K562 (cell line): ENCODE measurements around the gene OLFML2A. TPM values are rescaled to one million over a fixed set of nuclear protein-coding genes. Genes with fewer than 3 reads are reported as not detected.

Experiments
- ARID1B ChIP-seq: fragments of 450-650 bp; IDR thresholded peaks from 2 replicates; pipeline ENCODE4 v1.6.1; 2016; ENCODE audit warnings: antibody characterized with exemption, mild to moderate bottlenecking, inconsistent platforms
- ASH1L ChIP-seq: fragments of 450-650 bp; IDR thresholded peaks from 2 replicates; pipeline ENCODE4 v1.6.1; 2018; ENCODE audit warnings: borderline replicate concordance, mild to moderate bottlenecking, low read depth; ENCODE audit not compliant: partially characterized antibody
- CREB1 ChIP-seq, 2 experiments: sonication (generic) in 1 of 2; formaldehyde crosslinking in 1 of 2; IDR thresholded peaks; 2 replicates each; pipeline versions ENCODE4 v1.6.1 to v1.8.0; 2012 to 2022; ENCODE audit warnings: inconsistent platforms in 1 of 2, mild to moderate bottlenecking in 1 of 2, missing genetic modification reagents in 1 of 2, moderate library complexity in 1 of 2
- E2F4 ChIP-seq: sonication (generic); formaldehyde crosslinking; IDR thresholded peaks from 2 replicates; pipeline ENCODE4 v1.8.0; 2022; ENCODE audit warnings: mild to moderate bottlenecking, low read depth, missing genetic modification reagents
- FOXM1 ChIP-seq, 2 experiments: fragments of 450-650 bp in 1 of 2; sonication (generic) in 1 of 2; formaldehyde crosslinking in 1 of 2; IDR thresholded peaks; 2 replicates each; pipeline versions ENCODE4 v1.6.1 to v1.9.0; 2017 to 2022; ENCODE audit warnings: low read depth in 2 of 2, mild to moderate bottlenecking in 2 of 2, missing genetic modification reagents in 1 of 2, moderate library complexity in 1 of 2
- GABPA ChIP-seq: fragments of 200-800 bp; sonication (Bioruptor generic); conservative IDR thresholded peaks from 2 replicates; pipeline ENCODE4 v1.6.1; 2016; ENCODE audit warnings: low read depth, missing genetic modification characterization, missing compliant biosample characterization
- HOXB6 ChIP-seq: fragments of 250-450 bp; sonication (Bioruptor Pico); IDR thresholded peaks from 2 replicates; pipeline ENCODE4 v1.5.1; 2022; ENCODE audit warnings: mild to moderate bottlenecking, borderline replicate concordance
- JUN ChIP-seq, 2 experiments: sonication (generic) in 1 of 2; formaldehyde crosslinking in 1 of 2; IDR thresholded peaks; 2 replicates each; pipeline versions ENCODE4 v1.6.1 to v1.8.0; 2012 to 2022; ENCODE audit warnings: borderline replicate concordance in 2 of 2, mild to moderate bottlenecking in 2 of 2, improper control_type of control experiment in 1 of 2, low read depth in 1 of 2, low read length in 1 of 2, missing genetic modification reagents in 1 of 2
- KDM5B ChIP-seq: fragments of 200-600 bp; sonication (generic); IDR thresholded peaks from 2 replicates; pipeline ENCODE4 v1.6.1; 2012; ENCODE audit warnings: low read depth, mild to moderate bottlenecking, moderate library complexity, low read length, control low read depth, inconsistent platforms; ENCODE audit not compliant: insufficient replicate concordance
- MECOM ChIP-seq: fragments of 250-450 bp; sonication (Bioruptor Pico); IDR thresholded peaks from 2 replicates; pipeline ENCODE4 v1.8.0; 2022; ENCODE audit warnings: inconsistent platforms
- MYBL2 ChIP-seq, 2 experiments: fragments of 450-650 bp in 1 of 2; sonication (generic) in 1 of 2; formaldehyde crosslinking in 1 of 2; IDR thresholded peaks; 2 replicates each; pipeline versions ENCODE4 v1.6.1 to v1.8.1; 2017 to 2022; ENCODE audit warnings: borderline replicate concordance in 1 of 2, inconsistent platforms in 1 of 2, low read depth in 1 of 2, mild to moderate bottlenecking in 1 of 2, missing genetic modification reagents in 1 of 2, moderate library complexity in 1 of 2
- MYC ChIP-seq, 2 experiments: fragments of 250-450 bp in 1 of 2; sonication (Bioruptor Pico) in 1 of 2; IDR thresholded peaks; 2 replicates each; pipeline versions ENCODE4 v1.5.1 to v1.6.1; 2012 to 2021; ENCODE audit warnings: low read depth in 2 of 2, borderline replicate concordance in 1 of 2, improper control_type of control experiment in 1 of 2, low read length in 1 of 2, mild to moderate bottlenecking in 1 of 2, moderate library complexity in 1 of 2
- NR1H2 ChIP-seq: sonication (generic); formaldehyde crosslinking; IDR thresholded peaks from 2 replicates; pipeline ENCODE4 v1.4.0; 2020; ENCODE audit warnings: mild to moderate bottlenecking, missing genetic modification reagents
- PHB ChIP-seq: fragments of 250-450 bp; sonication (Bioruptor Pico); IDR thresholded peaks from 2 replicates; pipeline ENCODE4 v1.5.0; 2021
- PHB2 ChIP-seq: fragments of 450-650 bp; IDR thresholded peaks from 2 replicates; pipeline ENCODE4 v1.6.1; 2017; ENCODE audit warnings: low read depth
- PRMT5 ChIP-seq: sonication (generic); formaldehyde crosslinking; IDR thresholded peaks from 2 replicates; pipeline ENCODE4 v1.5.0; 2020; ENCODE audit warnings: missing genetic modification reagents
- PYGO2 ChIP-seq: fragments of 450-650 bp; IDR thresholded peaks from 2 replicates; pipeline ENCODE4 v1.6.1; 2016; ENCODE audit warnings: mild to moderate bottlenecking, missing genetic modification characterization, moderate library complexity, missing compliant biosample characterization
- SRSF7 ChIP-seq: fragments of 200-400 bp; formaldehyde crosslinking; optimal IDR thresholded peaks from 2 replicates; pipeline ENCODE3; 2017; ENCODE audit warnings: mild to moderate bottlenecking, low read depth, low read length
- SRSF9 ChIP-seq: fragments of 200-400 bp; formaldehyde crosslinking; IDR thresholded peaks from 2 replicates; pipeline ENCODE4 v1.6.1; 2017; ENCODE audit warnings: low read depth, low read length, borderline replicate concordance
- TAF1 ChIP-seq: IDR thresholded peaks from 2 replicates; pipeline ENCODE4 v1.6.1; 2011; ENCODE audit warnings: mild to moderate bottlenecking, low read length, moderate library complexity; ENCODE audit not compliant: insufficient read depth, control insufficient read depth, severe bottlenecking; ENCODE audit errors: extremely low read depth
- TEAD4 ChIP-seq, 2 experiments: sonication (generic) in 1 of 2; formaldehyde crosslinking in 1 of 2; IDR thresholded peaks; 2 replicates each; pipeline versions ENCODE4 v1.6.1 to v1.8.0; 2012 to 2022; ENCODE audit warnings: borderline replicate concordance in 1 of 2, inconsistent platforms in 1 of 2, low read length in 1 of 2, mild to moderate bottlenecking in 1 of 2, missing genetic modification reagents in 1 of 2
- ZBTB8A ChIP-seq: fragments of 450-650 bp; IDR thresholded peaks from 2 replicates; pipeline ENCODE4 v1.6.1; 2018; ENCODE audit warnings: mild to moderate bottlenecking, moderate library complexity; ENCODE audit not compliant: partially characterized antibody
- ZNF274 ChIP-seq: IDR thresholded peaks from 2 replicates; pipeline ENCODE4 v1.6.1; 2011; ENCODE audit warnings: low read depth, mild to moderate bottlenecking, low read length, moderate library complexity, borderline replicate concordance
- ZSCAN29 ChIP-seq: fragments of 450-650 bp; IDR thresholded peaks from 2 replicates; pipeline ENCODE4 v1.6.1; 2017
- polyA plus RNA-seq, 8 experiments: library from polyadenylated mRNA; depleted of rRNA in 4 of 8; stranded (reverse) in 5 of 8; unstranded in 3 of 8; fragments of >200 nt; fragmentation: Nextera tagmentation in 2 of 8; fragmentation: Illumina TruSeq in 1 of 8; extraction: Ambion mirVana in 2 of 8; extraction: Trizol in 1 of 8; gene quantifications; 2 replicates each; pipeline versions ENCODE4 v1.2.1 to v1.2.3, GENCODE V29; 2011 to 2014; ENCODE audit warnings: inconsistent platforms in 1 of 8, missing spikeins in 1 of 8
- total RNA-seq, 7 experiments: library from RNA; depleted of rRNA in 6 of 7; stranded (reverse); fragments of >200 nt in 6 of 7; fragmentation: Illumina TruSeq in 2 of 7; extraction: Trizol in 2 of 7; gene quantifications; 2 replicates each; pipeline versions ENCODE4 v1.2.1 to v1.2.3, GENCODE V29; 2011 to 2021; ENCODE audit warnings: low replicate concordance in 1 of 7

Gene OLFML2A
- total and polyA plus RNA-seq, 9 of the 15 experiments (the other 6 are each of a cell fraction or from before 2014, with no cell fraction given), result 0.16 TPM; not detected in 8

GRCh38 chr9:124861342-124862229 is 84.7 kb downstream of the OLFML2A start, which contains the start of the genes ARPC5L and RPL35 (continued):
- TF ChIP-seq PYGO2 (tag) (no peak), PRMT5 (CRISPR knock-in tag) (no peak), KDM5B (peak; percentile 89), PHB2 (no peak), ZSCAN29 (0 out of 2 replicates have a peak, but pooled peaks have one; percentile 52), ZNF274 (no peak), TEAD4 (IDR thresholded peaks at IDR 0.05; ENCODE audit: low read length) (0 out of 2 replicates have a peak, but pooled peaks have one; percentile 7), TEAD4 (CRISPR knock-in tag; IDR thresholded peaks at IDR 0.05; ENCODE audit: borderline replicate concordance) (no peak), ZBTB8A (no peak), PHB (CRISPR knock-in tag) (0 out of 2 replicates have a peak, but pooled peaks have one; percentile 56), MYBL2 (IDR thresholded peaks at IDR 0.05; ENCODE audit: low read depth) (no peak), MYBL2 (CRISPR knock-in tag; IDR thresholded peaks at IDR 0.05; ENCODE audit: borderline replicate concordance) (no peak), FOXM1 (IDR thresholded peaks at IDR 0.05; ENCODE audit: low read depth) (no peak), FOXM1 (CRISPR knock-in tag; IDR thresholded peaks at IDR 0.05; ENCODE audit: low read depth) (peak; percentile 81; the same call in 1 of the 2 replicates), E2F4 (peak; percentile 48; the same call in 1 of the 2 replicates), NR1H2 (CRISPR knock-in tag) (no peak; the same call in 1 of the 2 replicates), MECOM (CRISPR knock-in tag) (no peak), ARID1B (peak; percentile 42; the same call in 1 of the 2 replicates), TAF1 (peak; percentile 96), SRSF9 (no peak), GABPA (no peak), ASH1L (no peak), MYC (IDR thresholded peaks at IDR 0.05; ENCODE audit: low read depth, low read length) (peak; percentile 96), MYC (CRISPR knock-in tag; IDR thresholded peaks at IDR 0.05; ENCODE audit: borderline replicate concordance, low read depth) (peak; percentile 99), CREB1 (IDR thresholded peaks at IDR 0.05) (peak; percentile 69), CREB1 (CRISPR knock-in tag; IDR thresholded peaks at IDR 0.05) (peak; percentile 79), HOXB6 (CRISPR knock-in tag) (no peak), SRSF7 (no peak), JUN (IDR thresholded peaks at IDR 0.05; ENCODE audit: borderline replicate concordance, low read depth, low read length) (peak; percentile 28; the same call in 1 of the 2 replicates), JUN (CRISPR knock-in tag; IDR thresholded peaks at IDR 0.05; ENCODE audit: borderline replicate concordance) (peak; percentile 68; the same call in 1 of the 2 replicates)
